COR-L47 (cell line): ENCODE data around the gene SPAG7.
"Not testable (repeated sequence)": the region's sequence is repeated elsewhere in the genome, so short reads cannot be mapped to it uniquely, and the experiment has no call there.

Source experiments
- DNase-seq: peaks from one replicate; lab custom pipeline; 2025; lab: John Stamatoyannopoulos, UW

Gene SPAG7

DNA sequence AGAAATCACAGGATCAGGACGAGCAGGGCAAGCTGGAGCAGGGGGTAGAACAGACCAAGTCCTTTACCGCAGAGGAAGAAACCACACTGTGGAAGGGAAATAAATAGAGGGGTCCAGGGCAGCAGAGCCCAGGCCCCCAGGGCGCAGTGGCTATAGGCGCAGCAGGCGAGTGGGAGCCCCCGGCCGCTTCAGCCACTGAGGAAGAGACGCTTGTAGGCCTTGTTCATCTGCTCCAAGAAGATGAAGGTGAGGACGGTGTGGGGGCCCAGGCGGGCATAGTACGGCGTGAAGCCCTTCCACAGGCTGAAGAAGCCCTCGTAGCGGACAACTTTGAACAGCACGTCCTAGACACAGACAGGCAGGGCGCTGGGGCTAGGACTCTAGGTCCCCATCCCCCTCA is 30.1 kb downstream of the SPAG7 start:
- no peak for DNase-seq

DNA sequence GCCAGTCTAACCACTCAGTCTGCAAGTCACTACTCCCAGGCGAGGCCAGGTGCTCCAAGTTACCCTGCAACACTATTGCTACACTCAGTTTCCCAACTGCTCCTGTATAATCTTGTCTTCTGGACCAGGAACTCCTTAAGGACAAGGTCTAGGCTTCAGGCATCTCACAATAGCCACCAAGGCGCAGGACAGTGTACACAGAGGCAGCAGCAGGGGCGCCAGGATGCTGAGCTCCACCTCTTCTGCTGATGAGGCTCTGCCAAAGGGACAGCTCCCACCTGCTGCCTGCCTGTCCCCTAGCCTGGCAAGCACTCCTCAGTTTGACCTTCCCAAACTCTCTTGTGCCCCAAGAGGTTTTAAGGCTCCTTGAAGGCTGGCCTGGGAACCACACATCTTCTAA is 31.2 kb downstream of the SPAG7 start:
- DNase-seq = no peak

DNA sequence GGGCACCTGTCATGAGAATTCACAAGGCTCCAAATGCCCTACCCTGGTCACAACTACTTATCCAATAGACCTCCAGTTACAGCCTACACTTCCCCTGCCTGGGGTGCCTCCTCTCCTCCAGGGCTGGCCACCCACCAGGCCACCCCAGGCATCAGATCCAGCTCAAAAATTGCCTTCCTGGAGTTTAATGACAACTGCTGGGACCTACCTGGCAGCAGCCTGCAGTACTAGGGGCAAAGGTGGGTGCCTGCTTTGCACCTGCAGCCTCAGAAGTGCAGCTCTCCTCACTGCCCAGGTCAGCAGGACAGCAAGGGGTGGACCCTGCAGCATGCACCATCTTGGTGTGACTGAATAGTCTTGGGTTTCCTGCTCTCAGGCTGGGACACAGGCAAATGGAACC is 32.0 kb downstream of the SPAG7 start:
- no peak for DNase-seq

DNA sequence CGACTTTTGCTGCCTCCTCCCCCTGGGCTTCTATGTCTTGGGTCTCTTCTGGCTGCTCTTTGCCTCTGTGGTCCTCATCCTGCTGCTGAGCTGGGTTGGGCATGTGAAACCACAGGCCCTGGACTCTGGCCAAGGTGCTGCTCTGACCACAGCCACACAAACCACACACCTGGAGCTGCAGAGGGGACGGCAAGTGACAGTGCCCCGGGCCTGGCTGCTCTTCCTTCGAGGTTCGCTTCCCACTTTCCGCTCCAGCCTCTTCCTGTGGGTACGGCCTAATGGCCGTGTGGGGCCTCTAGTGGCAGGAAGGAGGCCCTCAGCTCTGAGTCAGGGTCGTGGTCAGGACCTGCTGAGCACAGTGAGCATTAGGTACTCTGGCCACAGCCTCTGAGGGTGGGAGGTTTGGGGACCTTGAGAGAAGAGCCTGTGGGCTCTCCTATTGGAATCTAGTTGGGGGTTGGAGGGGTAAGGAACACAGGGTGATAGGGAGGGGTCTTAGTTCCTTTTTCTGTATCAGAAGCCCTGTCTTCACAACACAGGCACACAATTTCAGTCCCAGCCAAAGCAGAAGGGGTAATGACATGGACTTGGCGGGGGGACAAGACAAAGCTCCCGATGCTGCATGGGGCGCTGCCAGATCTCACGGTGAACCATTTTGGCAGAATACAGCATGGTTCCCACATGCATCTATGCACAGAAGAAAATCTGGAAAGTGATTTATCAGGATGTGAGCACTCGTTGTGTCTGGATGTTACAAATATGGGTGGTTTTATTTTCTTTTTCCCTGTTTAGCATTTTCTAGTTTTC is 33.2 kb downstream of the SPAG7 start:
- DNase-seq = no peak

DNA sequence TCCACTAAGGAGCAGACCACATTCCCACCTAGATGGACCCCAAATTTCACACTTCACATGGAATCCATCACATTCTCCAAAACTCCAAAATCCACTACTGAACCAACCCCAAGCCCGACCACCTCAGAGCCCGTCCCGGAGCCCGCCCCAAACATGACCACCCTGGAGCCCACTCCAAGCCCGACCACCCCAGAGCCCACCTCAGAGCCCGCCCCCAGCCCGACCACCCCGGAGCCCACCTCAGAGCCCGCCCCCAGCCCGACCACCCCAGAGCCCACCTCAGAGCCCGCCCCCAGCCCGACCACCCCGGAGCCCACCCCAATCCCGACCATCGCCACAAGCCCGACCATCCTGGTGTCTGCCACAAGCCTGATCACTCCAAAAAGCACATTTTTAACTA is 34.0 kb downstream of the SPAG7 start:
- DNase-seq = no peak

DNA sequence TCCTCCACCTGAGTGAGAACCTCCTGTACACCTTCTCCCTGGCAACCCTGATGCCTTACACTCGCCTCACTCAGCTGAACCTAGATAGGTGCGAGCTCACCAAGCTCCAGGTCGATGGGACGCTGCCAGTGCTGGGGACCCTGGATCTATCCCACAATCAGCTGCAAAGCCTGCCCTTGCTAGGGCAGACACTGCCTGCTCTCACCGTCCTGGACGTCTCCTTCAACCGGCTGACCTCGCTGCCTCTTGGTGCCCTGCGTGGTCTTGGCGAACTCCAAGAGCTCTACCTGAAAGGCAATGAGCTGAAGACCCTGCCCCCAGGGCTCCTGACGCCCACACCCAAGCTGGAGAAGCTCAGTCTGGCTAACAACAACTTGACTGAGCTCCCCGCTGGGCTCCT is 34.9 kb downstream of the SPAG7 start:
- DNase-seq = no peak

DNA sequence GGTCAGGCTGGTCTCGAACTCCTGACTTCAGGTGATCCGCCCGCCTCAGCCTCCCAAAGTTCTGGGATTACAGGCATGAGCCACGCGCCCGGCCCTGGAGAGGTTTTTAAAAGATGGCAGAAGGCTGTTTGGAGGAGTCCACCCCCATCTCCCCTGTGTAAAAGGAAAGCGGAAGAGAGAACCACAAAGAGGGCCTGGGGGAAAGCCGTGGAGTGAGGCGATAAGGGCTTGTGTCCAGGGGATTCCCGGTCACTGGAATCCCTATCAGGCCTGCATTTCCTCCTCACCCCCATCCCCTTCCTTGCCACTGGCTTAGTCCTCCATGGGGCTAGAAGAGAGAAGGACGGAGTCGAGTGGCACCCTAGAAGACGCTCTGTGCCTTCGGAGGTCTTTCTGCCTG is 35.7 kb downstream of the SPAG7 start, which contains the start of gene GP1BA:
Gene GP1BA, plus strand, starts transcription at position 315 of the 400 bp plus-strand sequence. CDS start 328 bp downstream, outside the sequence.
- no peak for DNase-seq

DNA sequence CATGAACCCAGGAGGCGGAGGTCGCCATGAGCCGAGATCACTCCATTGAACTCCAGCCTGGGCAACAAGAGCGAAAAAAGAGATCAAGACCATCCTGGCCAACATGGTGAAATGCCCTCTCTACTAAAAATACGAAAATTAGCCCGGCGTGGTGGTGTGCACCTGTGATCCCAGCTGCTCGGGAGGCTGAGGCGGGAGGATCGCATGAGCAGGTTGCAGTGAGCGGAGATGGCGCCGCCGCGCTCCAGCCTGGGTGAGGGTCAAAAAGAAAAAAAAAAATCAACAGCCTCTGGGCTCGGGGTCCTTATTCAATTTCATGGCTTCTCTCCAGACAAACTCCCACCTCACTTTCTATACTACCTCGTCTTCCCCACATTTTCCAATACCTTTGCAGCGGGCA is 38.7 kb downstream of the SPAG7 start:
- no peak for DNase-seq

DNA sequence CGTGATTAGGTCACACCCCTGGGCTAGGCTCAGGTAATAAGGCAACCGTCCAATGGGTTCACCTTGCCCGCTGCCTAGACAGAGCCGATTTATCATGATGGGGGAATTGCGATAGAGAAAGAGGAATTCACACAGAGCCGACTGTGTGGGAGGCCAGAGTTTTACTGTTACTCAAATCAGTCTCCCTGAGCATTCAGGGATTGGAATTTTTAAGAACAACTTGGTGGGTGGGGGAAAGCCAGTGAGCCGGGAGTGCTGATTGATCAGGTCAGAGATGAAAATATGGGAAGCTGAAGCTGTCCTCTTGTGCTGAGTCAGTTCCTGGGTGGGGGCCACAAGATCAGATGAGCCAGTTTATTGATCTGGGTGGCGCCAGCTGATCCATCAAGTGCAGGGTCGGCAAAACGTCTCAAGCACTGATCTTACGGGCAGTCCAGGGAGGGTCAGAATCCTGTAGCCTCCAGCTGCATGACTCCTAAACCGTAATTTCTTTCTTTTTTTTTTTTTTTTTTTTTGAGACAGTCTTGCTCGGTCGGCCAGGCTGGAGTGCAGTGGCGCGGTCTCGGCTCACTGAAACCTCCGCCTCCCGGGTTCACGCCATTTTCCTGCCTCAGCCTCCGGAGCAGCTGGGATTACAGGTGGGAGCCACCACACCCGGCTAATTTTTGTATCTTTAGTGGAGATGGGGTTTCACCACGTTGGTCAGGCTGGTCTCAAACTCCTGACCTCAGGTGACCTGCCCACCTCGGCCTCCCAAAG is 40.9 kb downstream of the SPAG7 start:
- not testable (repeated sequence) for DNase-seq

DNA sequence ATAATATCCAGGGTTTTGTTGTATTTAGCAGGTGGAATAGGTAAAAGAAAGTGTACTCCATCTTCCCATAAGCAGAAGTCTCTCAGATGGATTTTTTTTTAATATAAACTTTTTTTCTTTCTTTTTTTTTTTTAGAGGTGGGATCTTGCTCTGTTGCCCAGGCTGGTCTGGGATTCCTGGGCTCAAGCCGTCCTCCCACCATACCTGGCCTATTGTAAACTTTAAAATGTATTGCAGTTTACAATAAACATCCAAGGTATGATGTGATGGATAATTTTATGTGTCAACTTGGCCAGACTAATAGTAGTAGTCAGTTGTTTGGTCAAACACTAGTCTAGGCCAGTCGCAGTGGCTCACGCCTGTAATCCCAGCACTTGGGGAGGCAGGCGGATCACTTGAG is 46.3 kb downstream of the SPAG7 start:
- no peak for DNase-seq

DNA sequence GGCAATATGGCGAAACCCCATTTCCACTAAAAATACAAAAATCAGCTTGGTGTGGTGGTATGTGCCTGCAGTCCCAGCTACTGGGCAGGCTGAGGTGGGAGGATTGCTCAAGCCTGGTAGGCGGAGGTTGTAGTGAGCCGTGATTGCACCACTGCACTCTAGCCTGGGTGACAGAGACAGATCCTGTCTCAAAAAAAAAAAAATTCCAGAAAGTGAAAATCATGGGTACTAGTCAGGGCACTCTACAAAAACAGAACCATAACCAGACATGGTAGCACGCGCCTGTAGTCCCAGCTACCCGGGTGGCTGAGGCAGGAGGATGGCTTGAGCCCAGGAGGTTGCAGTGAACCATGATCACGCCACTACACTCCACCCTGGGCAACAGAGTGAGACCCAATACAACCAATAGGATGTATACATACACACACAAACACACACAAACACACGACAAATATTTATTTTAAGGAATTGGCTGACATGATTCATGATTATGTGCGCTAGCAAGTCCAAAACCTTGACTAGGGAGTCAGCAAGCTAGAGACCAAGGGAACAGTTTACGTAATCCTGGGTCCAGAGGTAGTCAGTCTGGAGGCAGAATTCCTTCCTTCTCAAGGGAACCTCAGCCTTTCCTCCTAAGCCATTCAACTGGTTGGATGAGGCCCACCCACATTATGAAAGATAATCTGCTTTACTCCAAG is 47.1 kb downstream of the SPAG7 start:
- DNase-seq = no peak

DNA sequence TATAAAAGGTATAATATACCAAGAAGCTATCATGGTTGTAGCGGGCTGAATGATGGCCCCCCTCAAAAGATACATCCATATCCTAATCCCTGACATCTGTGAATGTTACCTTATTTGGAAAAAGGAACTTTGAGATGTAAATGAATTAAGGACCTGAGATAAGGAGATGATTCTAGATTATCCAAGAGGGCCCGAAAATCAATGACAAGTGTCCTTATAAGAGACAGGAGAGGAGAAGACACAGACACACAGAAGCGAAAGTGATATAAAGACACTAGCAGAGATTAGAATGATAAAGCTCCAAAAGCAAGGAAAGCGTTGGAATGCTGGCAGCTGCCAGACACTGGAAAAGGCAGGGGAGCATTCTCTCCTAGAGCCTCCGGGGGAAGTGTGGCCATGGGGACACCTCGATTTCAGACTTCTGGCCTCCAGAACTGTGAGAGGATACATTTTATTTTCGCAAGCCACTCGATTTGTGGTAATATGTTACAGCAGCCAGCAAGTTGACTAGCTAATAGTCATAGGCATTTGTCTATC is 48.0 kb downstream of the SPAG7 start:
- DNase-seq = no peak

DNA sequence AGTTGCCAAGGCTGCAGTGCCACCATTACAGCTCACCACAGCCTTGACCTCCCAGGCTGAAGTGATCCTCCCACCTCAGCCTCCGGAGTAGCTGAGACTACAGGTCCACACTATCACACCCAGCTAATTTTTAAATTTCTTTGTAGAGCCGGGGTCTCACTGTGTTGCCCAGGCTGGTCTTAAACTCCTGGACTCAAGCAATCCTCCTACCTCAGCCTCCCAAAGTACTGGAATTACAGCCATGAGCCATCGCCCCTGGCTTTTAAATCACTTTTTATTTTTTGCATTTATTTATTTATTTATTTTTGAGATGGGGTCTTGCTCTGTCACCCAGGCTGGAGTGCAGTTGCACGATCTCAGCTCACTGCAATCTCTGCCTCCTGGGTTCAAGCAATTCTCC is 53.1 kb downstream of the SPAG7 start:
- DNase-seq = not testable (repeated sequence)

DNA sequence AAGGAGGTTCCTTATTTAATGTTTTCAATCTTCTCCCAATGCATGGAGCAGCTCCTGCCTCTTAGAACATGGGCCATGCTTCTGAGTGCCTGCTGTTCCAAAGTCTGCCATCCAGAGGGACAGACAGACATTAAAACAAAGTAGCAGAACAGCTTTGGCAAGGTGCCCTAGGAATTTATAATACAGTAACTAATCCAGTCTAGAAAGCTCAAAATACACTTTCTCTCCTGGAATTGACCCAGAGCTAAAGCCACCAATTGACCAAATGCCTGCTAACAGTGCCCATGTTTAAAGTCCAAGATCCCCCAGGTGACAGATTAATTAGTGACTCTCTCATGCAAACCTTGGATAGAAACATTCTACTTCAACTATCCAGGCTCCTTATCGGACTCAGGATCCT is 53.6 kb downstream of the SPAG7 start:
- no peak for DNase-seq
